Neural progenitor cell (in vitro differentiated cells): ENCODE results near the gene TEKT3. TPM values are rescaled to one million over a fixed set of nuclear protein-coding genes. Genes with fewer than 3 reads are reported as not detected.

Source experiments
- DNase-seq: peaks from one replicate; pipeline ENCODE4 v3.0.0-alpha.2; 2016; ENCODE audit warnings: low spot score
- H2AFZ ChIP-seq: fragments of 200-600 bp; sonication (generic); replicated peaks from 2 replicates; pipeline ENCODE4 v1.6.1; 2016; ENCODE audit warnings: antibody characterized with exemption
- H3F3A ChIP-seq: fragments of 200-600 bp; sonication (generic); 2 replicates; pipeline ENCODE4 v1.6.1; 2016; ENCODE audit warnings: antibody characterized with exemption, low read depth
- H3K27ac ChIP-seq: fragments of 200-600 bp; sonication (generic); 2 replicates; pipeline ENCODE4 v1.5.1; 2016; ENCODE audit warnings: mild to moderate bottlenecking
- H3K27me3 ChIP-seq: fragments of 200-600 bp; sonication (generic); 2 replicates; pipeline ENCODE4 v1.6.1; 2016; ENCODE audit warnings: mild to moderate bottlenecking, moderate library complexity
- H3K36me3 ChIP-seq: fragments of 200-600 bp; sonication (generic); 2 replicates; pipeline ENCODE4 v1.5.1; 2016
- H3K4me1 ChIP-seq: fragments of 200-600 bp; sonication (generic); 2 replicates; pipeline ENCODE4 v1.6.1; 2016; ENCODE audit warnings: mixed run types
- H3K4me2 ChIP-seq: fragments of 200-600 bp; sonication (generic); 2 replicates; pipeline ENCODE4 v1.6.1; 2016
- H3K4me3 ChIP-seq: fragments of 200-600 bp; sonication (generic); 2 replicates; pipeline ENCODE4 v1.5.1; 2016
- H3K79me2 ChIP-seq: fragments of 200-600 bp; sonication (generic); 2 replicates; pipeline ENCODE4 v1.6.1; 2016; ENCODE audit warnings: low read depth
- H3K9ac ChIP-seq: fragments of 200-600 bp; sonication (generic); 2 replicates; pipeline ENCODE4 v1.6.1; 2016
- H3K9me3 ChIP-seq: fragments of 200-600 bp; sonication (generic); 2 replicates; pipeline ENCODE4 v1.5.1; 2016; ENCODE audit warnings: low read depth
- H4K20me1 ChIP-seq: fragments of 200-600 bp; sonication (generic); 2 replicates; pipeline ENCODE4 v1.6.1; 2016; ENCODE audit warnings: low read depth
- H3K27ac Mint-ChIP-seq: 3 replicates; pipeline ENCODE4 v1.8.0; 2021; ENCODE audit warnings: mixed read lengths
- H3K27me3 Mint-ChIP-seq: 2 replicates; pipeline ENCODE4 v1.8.0; 2022; ENCODE audit warnings: low read depth, mild to moderate bottlenecking, inconsistent platforms, moderate library complexity, mixed read lengths; ENCODE audit not compliant: insufficient read depth
- H3K36me3 Mint-ChIP-seq: 3 replicates; pipeline ENCODE4 v1.8.0; 2021; ENCODE audit warnings: mixed read lengths
- H3K4me1 Mint-ChIP-seq: 3 replicates; pipeline ENCODE4 v1.8.0; 2021; ENCODE audit warnings: mixed read lengths
- H3K4me3 Mint-ChIP-seq: 3 replicates; pipeline ENCODE4 v1.8.0; 2021; ENCODE audit warnings: mild to moderate bottlenecking, moderate library complexity, mixed read lengths
- H3K9me3 Mint-ChIP-seq: 3 replicates; pipeline ENCODE4 v1.8.0; 2020; ENCODE audit warnings: mixed read lengths
- EZH2 ChIP-seq: fragments of 200-600 bp; sonication (generic); IDR thresholded peaks from 2 replicates; pipeline ENCODE4 v1.6.1; 2017; ENCODE audit warnings: antibody characterized with exemption, mild to moderate bottlenecking, moderate library complexity
- EZH2phosphoT487 ChIP-seq: fragments of 200-600 bp; sonication (generic); IDR thresholded peaks from 2 replicates; pipeline ENCODE4 v1.6.1; 2017; ENCODE audit warnings: antibody characterized with exemption
- total RNA-seq: library from RNA; depleted of rRNA; stranded (reverse); fragments of >200 nt; gene quantifications from 2 replicates; pipeline ENCODE4 v1.2.3, GENCODE V29; 2015; ENCODE audit warnings: low replicate concordance
- TF ChIP-seq, protein P1 (sequence below): fragments of 200-600 bp; sonication (generic); IDR thresholded peaks from 2 replicates; pipeline ENCODE4 v1.5.1; 2017; ENCODE audit warnings: antibody characterized with exemption, mild to moderate bottlenecking

The TEKT3 gene
- total RNA-seq, 1 donor from 2014 or later, result 0.97 TPM

GRCh38 chr17:15293558-15293957, 47.8 kb downstream of the TEKT3 start:
- no peak overlapping the region for H3K4me2 ChIP-seq
- Mint-ChIP-seq H3K9me3 (no peaks in the 10 kb centered on the region), H3K27ac (no peak overlapping the region), H3K4me1 (peaks cover 6% of the 10 kb centered on the region), H3K27me3 (peaks cover 9% of the 10 kb centered on the region), H3K4me3 (no peak overlapping the region), H3K36me3 (no peaks in the 10 kb centered on the region)
- no peaks in the 10 kb centered on the region for H3K36me3 ChIP-seq
- no peaks in the 10 kb centered on the region for H3K27me3 ChIP-seq
- H3K27ac ChIP-seq, result no peak overlapping the region
- H3K9ac ChIP-seq, result no peak overlapping the region
- no peaks in the 10 kb centered on the region for H3F3A ChIP-seq
- H3K9me3 ChIP-seq, result no peaks in the 10 kb centered on the region
- H3K79me2 ChIP-seq, result no peaks in the 10 kb centered on the region
- no peak overlapping the region for H2AFZ ChIP-seq
- no peak overlapping the region for H3K4me3 ChIP-seq
- no peak for DNase-seq
- peaks cover 6% of the 10 kb centered on the region for H3K4me1 ChIP-seq
- H4K20me1 ChIP-seq, result no peaks in the 10 kb centered on the region
- TF ChIP-seq, protein P1, sequence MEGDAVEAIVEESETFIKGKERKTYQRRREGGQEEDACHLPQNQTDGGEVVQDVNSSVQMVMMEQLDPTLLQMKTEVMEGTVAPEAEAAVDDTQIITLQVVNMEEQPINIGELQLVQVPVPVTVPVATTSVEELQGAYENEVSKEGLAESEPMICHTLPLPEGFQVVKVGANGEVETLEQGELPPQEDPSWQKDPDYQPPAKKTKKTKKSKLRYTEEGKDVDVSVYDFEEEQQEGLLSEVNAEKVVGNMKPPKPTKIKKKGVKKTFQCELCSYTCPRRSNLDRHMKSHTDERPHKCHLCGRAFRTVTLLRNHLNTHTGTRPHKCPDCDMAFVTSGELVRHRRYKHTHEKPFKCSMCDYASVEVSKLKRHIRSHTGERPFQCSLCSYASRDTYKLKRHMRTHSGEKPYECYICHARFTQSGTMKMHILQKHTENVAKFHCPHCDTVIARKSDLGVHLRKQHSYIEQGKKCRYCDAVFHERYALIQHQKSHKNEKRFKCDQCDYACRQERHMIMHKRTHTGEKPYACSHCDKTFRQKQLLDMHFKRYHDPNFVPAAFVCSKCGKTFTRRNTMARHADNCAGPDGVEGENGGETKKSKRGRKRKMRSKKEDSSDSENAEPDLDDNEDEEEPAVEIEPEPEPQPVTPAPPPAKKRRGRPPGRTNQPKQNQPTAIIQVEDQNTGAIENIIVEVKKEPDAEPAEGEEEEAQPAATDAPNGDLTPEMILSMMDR, result no peak
- TF ChIP-seq EZH2 (no peak), EZH2phosphoT487 (no peak)

DNA sequence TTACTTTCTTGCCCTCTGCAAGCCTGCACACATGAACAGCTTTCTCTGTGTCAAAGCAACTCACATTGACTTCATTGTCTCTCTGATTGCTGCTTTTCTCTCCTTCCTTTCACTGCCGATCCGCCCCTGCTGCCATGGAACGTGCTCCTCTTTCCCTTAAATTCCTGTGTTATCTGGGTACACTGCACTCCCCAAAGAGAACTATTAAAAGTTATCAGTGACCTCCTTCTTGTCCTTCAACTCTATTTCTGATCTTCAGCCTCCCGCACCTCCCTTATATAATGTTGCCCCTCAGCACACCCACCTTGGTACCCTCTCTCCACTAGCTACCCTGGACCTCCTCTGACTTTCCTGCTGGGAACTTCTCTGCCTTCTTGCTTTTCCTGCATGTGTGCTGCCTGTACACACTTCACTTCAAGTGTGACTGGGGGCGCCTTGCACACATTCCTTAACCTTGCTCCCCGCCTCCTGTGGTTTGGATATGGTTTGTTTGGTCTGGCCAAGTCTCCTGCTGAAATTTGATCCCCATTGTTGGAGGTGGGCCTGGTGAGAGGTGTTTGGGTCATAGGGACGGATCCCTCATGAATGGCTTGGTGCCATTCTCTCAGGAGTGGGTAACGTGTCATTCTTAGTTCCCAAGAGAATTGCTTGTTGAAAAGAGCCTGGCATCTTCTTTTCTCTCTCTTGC, 49.6 kb downstream of the TEKT3 start:
- Mint-ChIP-seq H3K4me1 (peaks cover 6% of the 10 kb centered on the region), H3K4me3 (no peak overlapping the region), H3K36me3 (no peaks in the 10 kb centered on the region), H3K27ac (no peak overlapping the region), H3K9me3 (no peaks in the 10 kb centered on the region), H3K27me3 (peaks cover 9% of the 10 kb centered on the region)
- no peak overlapping the region for H3K9ac ChIP-seq
- TF ChIP-seq EZH2, result no peak
- no peak for TF ChIP-seq EZH2phosphoT487
- TF ChIP-seq, protein P1, result no peak
- no peak overlapping the region for H3K4me2 ChIP-seq
- H2AFZ ChIP-seq, result no peak overlapping the region
- H3K36me3 ChIP-seq, result no peaks in the 10 kb centered on the region
- H3K4me3 ChIP-seq, result no peak overlapping the region
- H3K79me2 ChIP-seq, result no peaks in the 10 kb centered on the region
- no peak overlapping the region for H3K27ac ChIP-seq
- H3K9me3 ChIP-seq, result no peaks in the 10 kb centered on the region
- no peaks in the 10 kb centered on the region for H4K20me1 ChIP-seq
- no peaks in the 10 kb centered on the region for H3F3A ChIP-seq
- peaks cover 6% of the 10 kb centered on the region for H3K4me1 ChIP-seq
- DNase-seq, result no peak
- H3K27me3 ChIP-seq, result no peaks in the 10 kb centered on the region

- Histone ChIP-seq H3K27ac (no peak overlapping the region), H3K79me2 (no peaks in the 10 kb centered on the region), H2AFZ (no peak overlapping the region), H3K36me3 (no peaks in the 10 kb centered on the region), H3F3A (no peaks in the 10 kb centered on the region), H3K4me2 (no peak overlapping the region), H3K4me1 (peaks cover 6% of the 10 kb centered on the region), H3K9me3 (no peaks in the 10 kb centered on the region), H3K27me3 (no peaks in the 10 kb centered on the region), H4K20me1 (no peaks in the 10 kb centered on the region), H3K4me3 (no peak overlapping the region), H3K9ac (no peak overlapping the region)
- Mint-ChIP-seq H3K27me3 (peaks cover 10% of the 10 kb centered on the region), H3K4me3 (no peak overlapping the region), H3K4me1 (peaks cover 6% of the 10 kb centered on the region), H3K36me3 (no peaks in the 10 kb centered on the region), H3K27ac (no peak overlapping the region), H3K9me3 (no peaks in the 10 kb centered on the region)
- no peak for DNase-seq
- TF ChIP-seq EZH2 (no peak), EZH2phosphoT487 (no peak)
- TF ChIP-seq, protein P1, result no peak
Observed at GRCh38 chr17:15290605-15291004, 50.8 kb downstream of the TEKT3 start.
